GM18867 (cell line): ENCODE measurements around the gene SLC9A3.
"Not testable (repeated sequence)": the region's sequence is repeated elsewhere in the genome, so short reads cannot be mapped to it uniquely, and the experiment has no call there.

Source experiments
- ATAC-seq: cut with Tn5 transposase; IDR thresholded peaks from one replicate; pipeline ENCODE4 v1.9.1; 2021; ENCODE audit warnings: mild to moderate bottlenecking, moderate library complexity; ENCODE audit not compliant: unreplicated experiment

SLC9A3 gene

GRCh38 chr5:492314-492893 lies 31.8 kb downstream of the SLC9A3 start:
- ATAC-seq = no peak

- ATAC-seq = no peak
Measured at GRCh38 chr5:491856-492155, 32.4 kb downstream of the SLC9A3 start.

- no peak for ATAC-seq
Measured at GRCh38 chr5:491119-491855, 33.0 kb downstream of the SLC9A3 start.

GRCh38 chr5:490116-491106 lies 33.8 kb downstream of the SLC9A3 start:
- ATAC-seq = no peak

- ATAC-seq = no peak
Measured at GRCh38 chr5:489689-490080, 34.6 kb downstream of the SLC9A3 start.

- ATAC-seq = no peak
Measured at GRCh38 chr5:488744-489688, 35.2 kb downstream of the SLC9A3 start.

GRCh38 chr5:488241-488640 lies 36.0 kb downstream of the SLC9A3 start:
- no peak for ATAC-seq

GRCh38 chr5:486597-486996 lies 37.7 kb downstream of the SLC9A3 start:
- not testable (repeated sequence) for ATAC-seq

- ATAC-seq = no peak
Measured at GRCh38 chr5:485946-486491, 38.2 kb downstream of the SLC9A3 start.

- ATAC-seq = no peak
Measured at GRCh38 chr5:485113-485945, 38.9 kb downstream of the SLC9A3 start.

- no peak for ATAC-seq
Measured at GRCh38 chr5:484556-484955, 39.7 kb downstream of the SLC9A3 start.

- no peak for ATAC-seq
Measured at GRCh38 chr5:483434-484140, 40.7 kb downstream of the SLC9A3 start.

GRCh38 chr5:483011-483410 lies 41.2 kb downstream of the SLC9A3 start:
- ATAC-seq = no peak

- ATAC-seq = no peak
Measured at GRCh38 chr5:482506-482905, 41.7 kb downstream of the SLC9A3 start.

GRCh38 chr5:482021-482420 lies 42.2 kb downstream of the SLC9A3 start:
- ATAC-seq = no peak

- ATAC-seq = no peak
Measured at GRCh38 chr5:481347-481746, 42.9 kb downstream of the SLC9A3 start.

GRCh38 chr5:479566-480319 lies 44.5 kb downstream of the SLC9A3 start:
- ATAC-seq = no peak

GRCh38 chr5:478982-479535 lies 45.2 kb downstream of the SLC9A3 start:
- ATAC-seq = no peak
